ENCODE measurements around the gene UPB1.
A peak's percentile ranks its signal among the peaks of the same experiment; 100 is the strongest.
"Not testable (repeated sequence)": the region's sequence is repeated elsewhere in the genome, so short reads cannot be mapped to it uniquely, and the experiment has no call there.

Gene UPB1

DNA sequence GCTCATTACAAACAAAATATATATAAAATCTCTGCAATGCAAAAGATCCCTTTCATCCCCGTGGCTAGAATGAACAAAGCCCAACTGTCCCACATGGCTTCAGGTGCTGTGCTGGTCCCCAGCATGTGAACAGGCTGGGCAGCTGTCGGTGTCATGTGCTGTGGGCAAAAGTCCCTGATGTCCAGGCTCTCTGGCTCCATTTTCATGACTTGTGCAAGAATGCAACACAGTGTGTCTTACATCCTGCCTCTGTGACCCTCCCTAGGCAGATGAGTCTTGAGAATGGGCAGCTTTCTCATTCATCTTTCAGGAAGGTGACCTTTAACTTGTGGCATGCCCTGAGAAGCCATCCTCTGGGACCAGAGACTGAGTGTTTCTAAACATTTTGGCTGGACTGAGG is 45.3 kb downstream of the UPB1 start:
- DNase-seq, result no peak

DNA sequence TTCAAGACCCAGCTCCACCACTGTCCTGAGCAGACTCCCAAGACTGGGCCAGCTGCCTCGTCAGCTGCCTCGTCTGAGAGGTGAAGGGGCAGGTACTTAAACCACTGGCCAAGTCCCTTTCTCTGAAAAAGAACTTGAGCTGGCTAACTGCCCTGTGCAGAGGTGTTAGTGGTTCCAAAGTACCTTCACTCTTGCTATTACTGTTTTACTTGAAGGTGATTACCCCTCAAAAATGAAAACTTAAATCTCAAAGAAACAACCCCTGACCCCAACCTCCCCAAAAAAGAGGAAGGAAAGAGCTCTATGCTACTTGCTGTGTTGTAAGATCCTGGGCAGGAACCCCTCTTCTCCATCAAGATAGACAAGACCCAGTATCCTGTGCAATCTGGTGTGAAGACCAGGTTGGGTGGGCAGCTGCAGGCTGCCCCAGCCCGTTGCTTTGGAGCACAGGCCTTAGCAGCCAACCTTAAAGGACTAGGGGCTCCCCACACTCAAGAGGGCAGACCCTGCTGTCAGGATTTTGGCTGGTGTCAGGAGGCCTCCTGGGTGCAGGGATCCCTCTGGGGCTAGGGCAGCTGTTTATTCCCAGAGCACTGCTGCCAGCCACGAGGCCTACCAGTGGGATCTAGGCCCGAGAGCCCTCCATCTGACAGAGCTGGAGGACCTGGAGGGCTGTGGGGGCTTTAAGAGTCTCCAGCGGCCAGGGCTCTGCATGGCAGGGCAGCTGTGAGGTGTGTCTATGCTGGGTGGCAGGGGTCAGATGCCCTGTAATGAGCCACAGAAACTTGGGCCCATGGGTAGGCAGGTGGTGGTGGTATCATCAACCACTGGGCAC is 46.8 kb downstream of the UPB1 start:
- no peak for DNase-seq

DNA sequence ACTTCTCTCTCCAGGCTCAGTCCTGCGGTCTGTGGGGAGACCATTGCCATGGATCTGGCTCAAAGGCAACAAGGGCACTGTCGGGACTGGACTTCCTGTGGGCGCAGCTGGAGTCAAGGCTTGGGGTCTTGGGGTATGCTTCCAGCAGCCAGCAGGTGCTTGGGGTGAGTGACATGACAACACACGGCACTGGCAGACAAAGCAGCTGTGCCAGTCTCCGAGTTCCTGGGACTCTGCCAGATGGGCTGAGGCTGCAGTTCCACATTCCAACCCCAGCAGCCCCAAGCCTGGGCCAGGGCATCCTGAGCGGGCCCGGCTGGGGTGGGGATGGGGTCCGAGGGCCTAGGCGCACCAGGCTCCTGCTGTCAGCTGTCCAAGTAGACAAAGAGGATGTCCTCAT is 47.5 kb downstream of the UPB1 start:
- no peak for DNase-seq

DNA sequence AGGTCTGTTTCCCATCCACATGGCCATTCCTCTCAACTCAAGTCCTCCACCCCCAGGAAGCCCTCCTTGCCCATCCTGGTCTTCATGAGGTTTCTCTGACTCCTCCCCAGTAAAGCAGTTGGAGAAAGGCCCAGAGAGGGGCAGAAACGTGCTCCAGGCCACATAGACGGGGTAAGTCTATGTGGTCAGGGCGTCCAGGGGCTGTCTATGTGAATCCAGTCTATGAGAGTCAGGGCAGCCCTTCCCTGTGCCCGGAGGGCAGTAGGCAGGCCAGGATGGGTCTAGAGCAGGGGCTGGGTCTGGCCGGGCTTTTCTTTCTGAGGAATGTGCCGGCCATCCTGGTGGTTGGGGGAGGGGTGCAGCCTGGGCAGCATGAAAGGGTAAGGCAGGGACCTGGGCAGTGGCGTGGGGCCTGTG is 48.1 kb downstream of the UPB1 start:
- no peak for DNase-seq

DNA sequence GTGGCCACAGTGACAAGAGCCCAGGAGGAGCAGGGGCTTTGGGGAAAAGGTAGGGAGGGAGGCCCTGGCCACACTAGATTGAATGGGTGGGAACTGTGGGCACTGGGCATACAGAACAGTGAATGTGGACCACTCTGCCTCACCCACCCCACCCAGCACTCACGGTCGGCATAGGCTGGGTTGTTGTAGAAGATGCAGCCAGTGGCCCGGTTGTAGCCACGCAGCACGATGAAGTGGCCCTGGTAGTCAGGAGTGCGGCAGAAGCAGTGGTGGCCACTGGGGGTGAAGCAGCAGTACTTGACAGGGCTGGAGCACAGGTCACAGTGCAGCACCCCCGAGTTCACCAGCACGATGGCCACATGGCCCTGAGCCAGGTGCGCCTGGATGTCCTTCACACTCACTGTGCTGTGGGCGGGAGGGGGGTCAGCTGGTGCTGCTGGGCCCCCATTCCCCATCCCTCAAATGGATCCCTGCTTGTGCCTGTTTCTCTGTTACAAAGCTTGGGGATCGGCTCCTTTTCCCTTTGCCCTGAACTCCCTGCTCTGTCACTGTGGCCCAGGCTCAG is 48.6 kb downstream of the UPB1 start:
- no peak for DNase-seq

DNA sequence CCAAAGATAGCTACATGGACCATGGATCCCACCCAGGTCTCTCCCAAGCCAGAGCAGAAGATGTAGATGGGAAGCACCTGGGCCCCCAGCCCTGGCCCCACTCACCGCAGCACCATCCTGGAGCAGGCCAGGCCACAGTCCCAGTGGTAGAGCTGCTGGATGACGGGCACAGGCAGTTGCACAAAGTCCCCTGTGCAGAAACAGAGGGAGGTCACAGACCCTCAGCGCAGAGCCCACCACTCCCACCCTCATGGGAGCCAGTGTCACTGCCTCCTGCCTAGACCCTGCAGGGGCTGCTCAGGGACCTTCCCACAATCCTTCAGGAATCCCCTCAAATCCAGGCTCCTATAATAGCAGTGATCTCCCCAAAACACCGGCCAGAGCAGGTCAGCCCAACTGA is 53.7 kb downstream of the UPB1 start:
- DNase-seq, result no peak

DNA sequence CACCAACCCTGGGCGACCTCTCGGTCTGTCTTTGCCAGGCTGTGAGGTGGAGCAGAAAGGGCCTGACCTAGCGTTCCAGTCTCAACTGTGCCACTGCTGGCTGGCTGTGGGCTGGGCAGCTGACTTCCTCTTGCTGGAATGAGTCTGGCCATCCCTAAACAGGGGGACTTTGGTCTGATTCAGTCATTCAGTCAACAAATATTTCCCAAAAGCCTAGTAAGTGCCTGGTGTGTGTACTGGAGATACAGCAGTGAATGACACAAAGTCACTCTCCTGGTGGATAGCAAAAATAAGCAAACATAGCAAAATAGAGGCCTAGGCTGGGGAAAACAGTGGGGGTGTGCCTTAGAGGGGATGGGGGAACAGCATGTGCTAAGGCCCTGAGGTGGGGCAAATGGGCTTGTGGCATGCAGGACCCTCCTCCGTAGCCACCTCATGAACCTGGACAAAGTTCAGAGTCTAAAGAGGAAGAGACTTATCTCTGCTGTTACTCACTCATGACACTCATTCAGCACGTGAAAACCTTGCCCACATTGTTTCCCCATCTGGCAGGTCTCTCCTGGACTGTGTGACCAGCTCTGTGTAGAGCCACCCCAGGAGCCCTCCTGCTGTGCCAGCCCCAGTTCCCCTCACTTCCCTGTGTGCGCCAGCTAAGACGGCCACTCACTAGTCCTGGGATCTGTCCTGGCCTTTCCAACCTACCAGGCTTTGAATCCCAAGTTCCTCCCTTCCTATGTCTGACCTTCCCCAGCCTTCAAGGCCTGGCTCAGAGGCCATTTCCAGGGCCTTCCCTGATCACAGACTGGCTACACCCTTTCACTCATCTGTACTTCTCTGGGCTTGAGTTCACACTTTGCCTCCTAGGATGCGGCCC is 55.1 kb downstream of the UPB1 start:
- DNase-seq, result no peak

DNA sequence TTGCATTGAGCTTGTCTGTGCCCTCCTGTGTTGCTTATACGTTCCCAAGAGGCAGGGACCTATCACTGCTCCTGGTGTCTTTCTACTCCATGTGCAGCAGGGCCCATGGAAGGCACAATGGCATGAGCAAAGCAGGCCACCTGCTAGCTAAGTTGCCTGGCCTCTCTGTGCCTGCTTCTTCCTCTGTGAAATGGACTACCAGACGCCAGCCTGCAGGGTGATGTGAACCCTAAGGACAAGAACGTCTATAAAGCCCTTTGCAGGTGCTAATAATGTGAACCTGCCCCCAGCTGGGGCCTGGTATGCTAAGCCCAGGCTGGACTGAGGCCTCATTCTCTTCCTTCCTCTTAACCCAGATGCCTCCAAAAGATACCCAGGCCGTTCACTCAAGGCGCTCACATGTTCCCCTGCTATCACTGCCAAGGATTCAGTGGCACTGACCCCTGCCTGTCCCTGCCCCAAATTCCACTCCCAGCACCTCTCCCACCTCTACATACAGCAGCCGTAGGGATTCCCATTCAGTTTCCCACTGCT is 55.8 kb downstream of the UPB1 start:
- DNase-seq, result no peak

DNA sequence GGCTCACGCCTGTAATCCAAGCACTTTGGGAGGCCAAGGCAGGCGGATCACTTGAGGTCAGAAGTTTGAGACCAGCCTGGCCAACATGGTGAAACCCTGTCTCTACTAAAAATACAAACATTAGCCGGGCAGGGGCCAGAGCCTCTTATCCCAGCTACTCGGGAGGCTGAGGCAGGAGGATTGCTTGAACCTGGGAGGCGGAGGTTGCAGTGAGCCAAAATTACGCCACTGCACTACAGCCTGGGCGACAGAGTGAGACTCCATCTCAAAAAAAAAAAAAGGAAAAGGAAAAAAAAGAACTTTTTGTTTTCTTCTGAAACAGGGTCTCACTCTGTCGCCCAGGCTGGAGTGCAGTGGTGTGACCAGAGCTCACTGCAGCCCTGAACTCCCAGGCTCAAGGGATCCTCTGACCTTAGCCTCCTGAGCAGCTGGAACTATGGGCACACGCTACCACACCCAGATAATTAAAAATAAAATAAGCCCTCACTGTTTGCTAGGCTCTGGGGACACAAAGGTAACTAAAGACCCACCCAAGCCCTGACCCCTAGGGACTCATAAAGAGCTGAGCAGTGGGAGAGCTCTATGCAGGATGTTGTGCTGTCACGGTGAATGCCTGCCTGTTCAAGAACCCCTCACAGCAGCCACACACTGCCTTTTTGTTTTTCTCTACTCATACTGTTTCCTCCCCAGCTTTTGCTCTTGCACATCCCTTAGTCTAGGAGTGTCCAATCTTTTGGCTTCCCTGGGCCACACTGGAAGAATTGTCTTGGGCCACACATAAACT is 57.6 kb downstream of the UPB1 start:
- not testable (repeated sequence) for DNase-seq

DNA sequence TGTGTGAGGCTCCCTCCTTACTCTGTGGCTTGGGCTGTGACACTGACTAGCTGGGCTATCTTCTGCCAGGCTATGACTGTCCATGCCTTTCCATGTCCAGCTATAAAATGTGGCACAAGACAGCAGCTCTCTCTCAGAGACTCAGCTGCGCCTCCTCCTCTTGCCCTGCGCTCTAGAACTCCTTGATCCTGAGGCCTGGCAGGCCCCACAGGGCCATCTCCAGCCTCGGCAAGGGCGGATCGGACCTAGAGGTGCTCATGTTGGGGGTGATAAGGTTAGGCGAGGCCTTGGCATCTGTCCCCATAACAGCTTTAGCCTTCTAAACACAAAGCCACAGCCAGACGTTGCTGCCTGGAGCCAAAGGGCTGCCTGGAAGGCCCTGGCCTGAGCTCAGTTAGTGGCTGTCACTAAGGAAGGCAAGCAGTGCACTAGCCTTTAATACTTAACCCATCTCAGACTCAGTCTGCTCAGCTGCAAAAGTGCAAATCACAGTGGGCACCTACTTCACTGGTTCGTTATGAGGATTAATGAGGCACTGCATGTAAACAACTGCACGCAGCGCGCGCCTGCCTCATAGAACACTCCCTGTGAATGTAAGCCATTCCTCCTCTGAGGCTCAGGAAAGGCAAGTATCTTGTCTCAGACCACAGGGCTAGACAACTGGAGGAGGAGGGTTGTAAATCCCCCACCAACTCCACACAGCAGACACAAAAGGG is 58.6 kb downstream of the UPB1 start:
- no peak for DNase-seq

DNA sequence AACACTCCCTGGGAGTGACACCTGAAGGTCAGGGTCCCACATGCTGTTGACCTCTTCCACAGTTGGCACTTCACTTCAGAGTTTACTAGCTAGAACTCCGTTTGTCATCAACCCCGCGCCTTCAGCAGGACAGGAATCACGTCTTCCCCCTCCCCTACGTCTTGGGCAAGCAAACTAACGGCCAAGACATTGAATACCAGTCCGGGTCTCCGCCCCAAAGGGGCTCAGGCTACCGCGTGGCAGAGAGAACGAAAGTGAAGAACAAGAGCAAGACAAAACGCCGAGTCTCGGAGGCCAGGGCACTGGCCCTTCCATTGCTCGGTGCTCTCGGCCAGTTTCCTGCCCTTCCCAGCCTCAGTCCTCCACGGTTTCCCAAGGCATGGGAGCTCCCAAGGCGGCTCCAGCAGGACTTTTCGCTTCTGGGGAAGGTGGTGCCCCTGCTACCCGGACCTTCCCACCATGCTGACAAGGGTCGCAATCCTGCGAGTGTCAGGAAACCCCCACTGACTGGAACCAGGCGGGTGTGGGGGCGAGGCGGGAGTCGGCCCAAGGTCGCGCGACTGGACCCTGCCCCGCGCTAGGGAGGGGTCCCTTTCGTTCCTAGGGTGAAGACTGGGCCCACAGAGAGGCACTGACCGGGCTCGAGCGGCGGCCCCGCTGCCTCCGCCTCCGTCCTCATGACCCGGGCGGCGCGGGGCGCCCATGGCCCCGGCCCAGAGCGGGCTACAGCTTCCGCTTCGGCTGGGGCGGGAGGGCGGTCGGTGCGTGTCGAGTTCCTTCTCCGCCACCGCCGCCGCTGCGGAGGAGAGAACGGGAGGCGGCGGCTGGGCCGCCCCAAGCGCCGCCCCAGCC is 59.4 kb downstream of the UPB1 start, which contains the start of gene GUCD1:
Gene GUCD1, minus strand, starts transcription at position 826 of the 852 bp plus-strand sequence. Its CDS starts 147 bp downstream, at position 679.
- DNase-seq, result peak; percentile 2

DNA sequence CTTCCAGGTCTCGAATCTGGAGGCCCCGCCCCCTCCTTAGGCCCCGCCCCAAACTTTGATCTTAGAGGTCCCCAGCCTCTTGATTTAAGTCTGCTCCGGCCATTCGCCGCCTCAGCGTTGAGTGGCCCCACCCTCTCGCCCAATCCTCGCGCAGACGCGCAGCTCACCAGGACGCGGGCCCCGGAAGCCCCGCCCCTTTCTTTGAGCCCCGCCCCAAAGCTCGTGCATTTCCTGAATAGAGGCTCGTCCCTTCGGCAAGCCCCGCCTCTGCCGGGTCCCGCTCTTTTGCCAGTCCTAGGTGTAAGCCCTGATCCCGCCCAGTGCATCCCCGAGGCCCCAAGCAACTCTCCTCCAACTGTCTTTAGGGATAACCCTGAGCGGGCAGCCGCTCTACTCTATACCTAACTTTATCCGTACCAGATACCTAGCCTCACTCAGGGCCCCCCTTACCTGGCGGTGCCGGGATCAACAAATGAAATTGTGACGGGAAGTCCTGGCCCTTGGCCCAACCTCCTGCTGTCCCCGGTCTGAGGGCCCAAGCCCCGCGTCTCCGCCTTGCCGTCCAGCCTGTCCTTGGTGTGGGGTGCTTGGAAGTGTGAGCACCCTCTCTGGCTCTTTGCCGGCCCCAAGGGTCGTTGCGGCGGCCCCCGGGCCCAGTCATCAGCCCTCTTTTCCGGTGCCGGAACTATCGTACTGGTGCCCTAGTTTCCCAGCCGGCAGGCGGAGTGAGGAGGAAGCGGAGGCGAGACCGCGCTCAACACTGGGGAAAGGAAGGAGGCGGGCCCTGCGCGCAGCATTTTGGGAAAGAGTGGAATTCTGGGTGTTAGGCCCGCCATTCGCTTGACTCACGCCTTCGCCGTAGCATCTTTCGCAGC is 60.3 kb downstream of the UPB1 start, which contains the start of gene SNRPD3:
Gene SNRPD3, plus strand, starts transcription at position 835 of the 875 bp plus-strand sequence. CDS start 1,676 bp downstream, outside the sequence.
- peak; percentile 100 for DNase-seq

DNA sequence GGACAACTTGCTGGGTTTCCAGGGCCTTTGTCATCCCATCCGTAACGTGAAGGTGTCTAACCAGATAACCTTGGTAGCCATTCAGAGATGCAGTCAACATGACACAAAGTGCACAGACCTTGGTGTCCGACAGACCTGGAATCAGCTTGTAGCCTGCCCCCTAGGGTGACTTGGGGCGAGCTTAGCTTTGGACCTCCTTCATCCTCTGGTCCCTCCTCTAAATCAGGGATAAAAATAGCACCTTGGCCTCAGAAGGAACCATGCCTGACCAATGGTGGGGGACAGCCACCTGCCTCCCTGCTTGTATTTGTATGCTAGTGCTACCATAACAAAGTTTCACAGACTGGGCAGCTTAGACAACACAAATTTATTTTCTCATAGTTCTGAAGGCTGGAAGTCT is 64.3 kb downstream of the UPB1 start:
- no peak for DNase-seq

DNA sequence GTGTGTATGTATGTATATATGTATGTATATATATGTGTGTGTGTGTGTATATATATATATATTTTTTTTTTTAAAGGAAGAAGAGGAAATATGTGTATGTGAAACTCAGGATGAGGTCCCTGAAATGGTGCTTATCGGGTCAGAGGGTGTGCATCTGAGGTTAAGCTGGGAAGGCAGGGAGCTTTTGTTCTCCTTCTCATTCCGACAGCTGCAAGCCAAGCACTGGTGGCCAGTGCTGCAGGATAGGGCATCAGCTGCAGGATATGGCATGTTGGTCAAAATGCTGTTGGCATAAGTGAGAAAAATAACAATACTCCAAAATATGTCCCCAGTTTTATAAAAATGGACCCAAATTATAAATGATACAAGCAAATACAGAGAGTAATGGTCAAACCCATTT is 68.1 kb downstream of the UPB1 start:
- no peak for DNase-seq

DNA sequence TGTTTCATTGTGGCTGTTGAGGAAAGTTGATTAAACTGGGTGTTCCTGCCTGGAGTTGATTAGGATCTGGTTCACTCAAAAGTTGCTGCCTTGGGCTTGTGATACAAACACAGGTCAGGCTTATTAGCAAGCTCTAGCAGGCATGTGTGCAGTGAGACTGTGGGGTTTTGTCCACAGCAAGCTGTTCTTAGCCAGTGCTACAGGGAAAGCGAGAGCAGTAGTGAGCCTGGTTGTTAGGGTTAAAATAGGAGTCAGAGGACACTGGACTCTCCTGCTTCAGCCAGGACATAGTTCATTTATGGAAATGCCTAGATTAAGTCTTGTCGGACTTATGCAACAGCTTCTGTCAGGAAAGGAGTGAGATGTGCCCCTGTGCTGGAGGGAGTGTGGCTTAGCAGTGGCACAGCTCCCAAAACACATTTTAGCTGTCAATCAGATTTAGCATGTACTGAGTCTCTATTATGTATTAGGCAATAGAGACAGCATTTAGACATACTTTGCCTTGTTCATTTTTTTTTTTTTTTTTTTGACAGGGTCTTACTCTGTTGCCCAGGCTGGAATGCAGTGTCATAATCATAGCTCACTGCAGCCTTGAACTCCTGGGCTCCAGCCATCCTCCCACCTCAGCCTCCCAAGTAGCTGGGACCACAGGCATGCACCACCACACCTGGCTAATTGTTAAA is 69.4 kb downstream of the UPB1 start:
- DNase-seq, result no peak

DNA sequence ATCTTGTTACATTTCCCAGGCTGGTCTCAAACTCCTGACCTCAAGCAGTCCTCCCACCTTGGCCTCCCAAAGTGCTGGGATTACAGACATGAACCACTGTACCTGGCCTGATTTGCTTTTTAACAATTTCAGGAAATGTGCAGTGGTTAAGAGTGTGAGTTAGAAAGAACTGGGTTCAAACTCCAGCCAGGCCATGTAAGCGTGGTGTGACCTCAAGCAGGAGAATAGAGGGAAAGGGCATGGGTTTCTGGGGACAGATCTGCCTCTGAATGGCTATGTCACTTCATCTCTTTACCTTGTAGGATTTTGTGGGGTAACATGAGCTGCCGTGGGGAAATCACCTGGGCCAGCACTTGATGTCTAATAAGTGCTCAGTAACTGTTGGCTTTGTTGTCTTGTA is 69.9 kb downstream of the UPB1 start:
- DNase-seq, result no peak

DNA sequence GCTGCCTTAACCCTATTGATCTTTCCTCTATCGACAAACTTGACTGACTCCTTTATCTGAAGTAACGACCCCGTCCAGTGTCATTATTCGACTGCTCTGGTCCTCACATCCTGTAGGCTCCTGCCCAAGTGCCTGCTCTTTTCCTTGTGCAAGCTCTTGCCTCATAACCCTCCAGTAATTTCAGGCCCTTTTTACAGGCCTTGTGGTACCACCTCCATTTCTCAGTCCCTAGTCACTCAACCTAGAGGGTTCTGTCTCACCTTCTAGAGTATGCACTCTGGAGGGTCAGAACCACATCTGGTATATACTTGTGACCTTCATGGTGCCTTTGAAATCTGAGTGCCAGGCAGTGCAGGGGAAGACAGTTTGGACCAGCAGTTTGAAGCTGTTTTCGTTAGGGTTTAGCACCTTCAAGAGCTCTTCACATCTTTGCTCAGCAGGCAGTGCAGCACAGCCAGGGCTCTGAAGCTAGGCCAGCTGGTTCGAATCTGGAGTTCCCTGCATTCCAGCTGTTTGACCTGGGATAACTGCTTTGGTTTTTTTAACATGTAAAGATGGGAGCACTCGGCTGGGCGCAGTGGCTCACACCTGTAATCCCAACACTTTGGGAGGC is 71.9 kb downstream of the UPB1 start:
- DNase-seq, result no peak

DNA sequence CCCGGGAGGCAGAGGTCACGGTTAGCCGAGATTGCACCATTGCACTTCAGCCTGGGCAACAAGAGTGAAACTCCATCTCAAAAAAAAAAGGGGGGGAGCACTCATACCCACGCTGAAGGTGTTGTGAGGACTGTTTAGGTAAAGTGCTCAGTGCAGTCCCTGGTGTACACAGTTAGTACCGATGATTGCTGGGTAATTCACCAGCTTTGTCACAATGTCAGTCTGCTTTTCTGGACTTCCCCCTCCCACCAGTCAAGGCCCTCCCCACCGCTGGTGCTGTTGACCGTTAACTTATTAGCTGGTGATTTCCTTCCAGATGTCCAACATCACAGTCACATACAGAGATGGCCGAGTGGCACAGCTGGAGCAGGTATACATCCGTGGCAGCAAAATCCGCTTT is 72.5 kb downstream of the UPB1 start:
- no peak for DNase-seq

DNA sequence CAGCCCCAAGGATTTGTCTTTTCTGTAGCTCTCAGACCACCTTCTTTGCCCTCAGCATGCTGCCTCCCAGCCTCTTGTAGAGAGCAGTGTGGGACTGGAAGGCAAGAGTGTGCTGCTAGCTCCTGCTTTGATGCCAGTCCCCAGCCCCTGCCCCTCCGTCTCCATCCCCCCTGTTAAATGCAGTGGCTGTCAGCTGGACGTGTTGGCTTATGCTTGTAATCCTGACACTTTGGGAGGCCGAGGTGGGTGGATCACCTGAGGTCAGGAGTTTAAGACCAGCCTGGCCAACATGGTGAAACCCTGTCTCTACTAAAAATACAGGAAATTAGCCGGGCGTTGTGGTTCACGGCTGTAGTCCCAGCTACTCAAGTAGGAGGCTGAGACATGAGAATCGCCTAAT is 76.1 kb downstream of the UPB1 start:
- DNase-seq, result no peak
